ENCODE results near the gene IL1RAPL1. TPM values are rescaled to one million over a fixed set of nuclear protein-coding genes. Genes with fewer than 3 reads are reported as not detected.

The IL1RAPL1 gene
- total RNA-seq, 2 experiments from 2014 or later = not detected

- Mint-ChIP-seq H3K9me3 (no peaks in the 10 kb centered on the region), H3K27ac (no peak overlapping the region), H3K27me3 (no peaks in the 10 kb centered on the region), H3K4me1 (no peaks in the 10 kb centered on the region), H3K36me3 (no peaks in the 10 kb centered on the region), H3K4me3 (no peak overlapping the region)
- no peak for DNase-seq
- POLR2A ChIA-PET = no interaction called here
- ATAC-seq (ENCODE audit: low read depth) = no peak
Observed at GRCh38 chrX:29453333-29453732, 866.1 kb downstream of the IL1RAPL1 start.

GRCh38 chrX:29455702-29456101 lies 868.5 kb downstream of the IL1RAPL1 start:
- Mint-ChIP-seq H3K27ac (no peak overlapping the region), H3K9me3 (no peaks in the 10 kb centered on the region), H3K27me3 (no peaks in the 10 kb centered on the region), H3K36me3 (no peaks in the 10 kb centered on the region), H3K4me1 (no peaks in the 10 kb centered on the region), H3K4me3 (no peak overlapping the region)
- POLR2A ChIA-PET = no interaction called here
- ATAC-seq (ENCODE audit: low read depth) (no peak), DNase-seq (no peak)

GRCh38 chrX:29461039-29461438 lies 873.8 kb downstream of the IL1RAPL1 start:
- POLR2A ChIA-PET = no interaction called here
- ATAC-seq (ENCODE audit: low read depth) = no peak
- no peak overlapping the region for H3K4me3 Mint-ChIP-seq
- H3K36me3 Mint-ChIP-seq = no peaks in the 10 kb centered on the region
- no peaks in the 10 kb centered on the region for H3K4me1 Mint-ChIP-seq
- DNase-seq = no peak
- H3K9me3 Mint-ChIP-seq = no peaks in the 10 kb centered on the region
- no peaks in the 10 kb centered on the region for H3K27me3 Mint-ChIP-seq
- no peak overlapping the region for H3K27ac Mint-ChIP-seq

GRCh38 chrX:29466456-29466855 lies 879.2 kb downstream of the IL1RAPL1 start:
- Mint-ChIP-seq H3K27ac (no peak overlapping the region), H3K27me3 (no peaks in the 10 kb centered on the region), H3K36me3 (no peaks in the 10 kb centered on the region), H3K9me3 (no peaks in the 10 kb centered on the region), H3K4me3 (no peak overlapping the region), H3K4me1 (no peaks in the 10 kb centered on the region)
- ATAC-seq (ENCODE audit: low read depth) (no peak), DNase-seq (no peak)
- POLR2A ChIA-PET = no interaction called here

- no peak for DNase-seq
- POLR2A ChIA-PET = no interaction called here
- no peaks in the 10 kb centered on the region for H3K4me1 Mint-ChIP-seq
- no peaks in the 10 kb centered on the region for H3K9me3 Mint-ChIP-seq
- no peak overlapping the region for H3K27ac Mint-ChIP-seq
- H3K4me3 Mint-ChIP-seq = no peak overlapping the region
- ATAC-seq (ENCODE audit: low read depth) = no peak
- H3K27me3 Mint-ChIP-seq = no peaks in the 10 kb centered on the region
- H3K36me3 Mint-ChIP-seq = no peaks in the 10 kb centered on the region
Observed at GRCh38 chrX:29468911-29469494, 881.8 kb downstream of the IL1RAPL1 start.

- Mint-ChIP-seq H3K4me1 (no peaks in the 10 kb centered on the region), H3K27me3 (no peaks in the 10 kb centered on the region), H3K27ac (no peak overlapping the region), H3K36me3 (no peaks in the 10 kb centered on the region), H3K9me3 (no peaks in the 10 kb centered on the region), H3K4me3 (no peak overlapping the region)
- no peak for DNase-seq
- POLR2A ChIA-PET = no interaction called here
- no peak for ATAC-seq (ENCODE audit: low read depth)
Observed at GRCh38 chrX:29470030-29470429, 882.8 kb downstream of the IL1RAPL1 start.

- ATAC-seq (ENCODE audit: low read depth) (no peak), DNase-seq (no peak)
- no peaks in the 10 kb centered on the region for H3K4me1 Mint-ChIP-seq
- POLR2A ChIA-PET = no interaction called here
- no peaks in the 10 kb centered on the region for H3K9me3 Mint-ChIP-seq
- no peaks in the 10 kb centered on the region for H3K36me3 Mint-ChIP-seq
- no peaks in the 10 kb centered on the region for H3K27me3 Mint-ChIP-seq
- no peak overlapping the region for H3K27ac Mint-ChIP-seq
- H3K4me3 Mint-ChIP-seq = no peak overlapping the region
Observed at GRCh38 chrX:29471829-29472228, 884.6 kb downstream of the IL1RAPL1 start.

GRCh38 chrX:29477878-29478277 lies 890.6 kb downstream of the IL1RAPL1 start:
- no peak overlapping the region for H3K4me3 Mint-ChIP-seq
- H3K4me1 Mint-ChIP-seq = no peaks in the 10 kb centered on the region
- H3K27ac Mint-ChIP-seq = no peak overlapping the region
- H3K9me3 Mint-ChIP-seq = no peaks in the 10 kb centered on the region
- no peak for ATAC-seq (ENCODE audit: low read depth)
- H3K36me3 Mint-ChIP-seq = no peaks in the 10 kb centered on the region
- no peak for DNase-seq
- POLR2A ChIA-PET = no interaction called here
- H3K27me3 Mint-ChIP-seq = no peaks in the 10 kb centered on the region

- Mint-ChIP-seq H3K36me3 (no peaks in the 10 kb centered on the region), H3K9me3 (no peaks in the 10 kb centered on the region), H3K4me1 (no peaks in the 10 kb centered on the region), H3K4me3 (no peak overlapping the region), H3K27ac (no peak overlapping the region), H3K27me3 (no peaks in the 10 kb centered on the region)
- no peak for ATAC-seq (ENCODE audit: low read depth)
- POLR2A ChIA-PET = no interaction called here
- no peak for DNase-seq
Observed at GRCh38 chrX:29478336-29479069, 891.3 kb downstream of the IL1RAPL1 start.

GRCh38 chrX:29487214-29487613 lies 900.0 kb downstream of the IL1RAPL1 start:
- ATAC-seq (ENCODE audit: low read depth) (no peak), DNase-seq (no peak)
- Mint-ChIP-seq H3K9me3 (no peaks in the 10 kb centered on the region), H3K4me1 (no peaks in the 10 kb centered on the region), H3K36me3 (no peaks in the 10 kb centered on the region), H3K4me3 (no peak overlapping the region), H3K27me3 (no peaks in the 10 kb centered on the region), H3K27ac (no peak overlapping the region)
- POLR2A ChIA-PET = no interaction called here

GRCh38 chrX:29487714-29488113 lies 900.5 kb downstream of the IL1RAPL1 start:
- Mint-ChIP-seq H3K4me1 (no peaks in the 10 kb centered on the region), H3K27me3 (no peaks in the 10 kb centered on the region), H3K27ac (no peak overlapping the region), H3K9me3 (no peaks in the 10 kb centered on the region), H3K4me3 (no peak overlapping the region), H3K36me3 (no peaks in the 10 kb centered on the region)
- ATAC-seq (ENCODE audit: low read depth) (no peak), DNase-seq (no peak)
- POLR2A ChIA-PET = no interaction called here

- no peak for DNase-seq
- Mint-ChIP-seq H3K9me3 (no peaks in the 10 kb centered on the region), H3K27ac (no peak overlapping the region), H3K27me3 (no peaks in the 10 kb centered on the region), H3K4me3 (no peak overlapping the region), H3K4me1 (no peaks in the 10 kb centered on the region), H3K36me3 (no peaks in the 10 kb centered on the region)
- no peak for ATAC-seq (ENCODE audit: low read depth)
- POLR2A ChIA-PET = no interaction called here
Observed at GRCh38 chrX:29488919-29489318, 901.7 kb downstream of the IL1RAPL1 start.

- ATAC-seq (ENCODE audit: low read depth) (no peak), DNase-seq (no peak)
- no peak overlapping the region for H3K4me3 Mint-ChIP-seq
- no peak overlapping the region for H3K27ac Mint-ChIP-seq
- H3K4me1 Mint-ChIP-seq = no peaks in the 10 kb centered on the region
- no peaks in the 10 kb centered on the region for H3K9me3 Mint-ChIP-seq
- H3K27me3 Mint-ChIP-seq = no peaks in the 10 kb centered on the region
- H3K36me3 Mint-ChIP-seq = no peaks in the 10 kb centered on the region
- POLR2A ChIA-PET = no interaction called here
Observed at GRCh38 chrX:29490606-29491005, 903.4 kb downstream of the IL1RAPL1 start.

GRCh38 chrX:29491659-29492058 lies 904.4 kb downstream of the IL1RAPL1 start:
- H3K9me3 Mint-ChIP-seq = no peaks in the 10 kb centered on the region
- DNase-seq (no peak), ATAC-seq (ENCODE audit: low read depth) (no peak)
- no peak overlapping the region for H3K4me3 Mint-ChIP-seq
- no peaks in the 10 kb centered on the region for H3K4me1 Mint-ChIP-seq
- H3K36me3 Mint-ChIP-seq = no peaks in the 10 kb centered on the region
- POLR2A ChIA-PET = no interaction called here
- no peaks in the 10 kb centered on the region for H3K27me3 Mint-ChIP-seq
- no peak overlapping the region for H3K27ac Mint-ChIP-seq
